Urinary bladder (tissue), 4 donors: Measurements from ENCODE around the gene SEC23IP. TPM values are rescaled to one million over a fixed set of nuclear protein-coding genes. Genes with fewer than 3 reads are reported as not detected.

Experiments
- DNase-seq: peaks from one replicate; pipeline ENCODE4 v3.0.0-alpha.2; 2015; ENCODE audit errors: extremely low spot score
- H3K27ac ChIP-seq: one replicate; pipeline ENCODE4 v1.5.1; 2013; ENCODE audit warnings: low read depth, mild to moderate bottlenecking, moderate library complexity
- H3K36me3 ChIP-seq: one replicate; pipeline ENCODE4 v1.6.1; 2013; ENCODE audit warnings: mild to moderate bottlenecking, moderate library complexity; ENCODE audit not compliant: insufficient read depth
- H3K4me1 ChIP-seq: one replicate; pipeline ENCODE4 v1.6.1; 2013; ENCODE audit warnings: mild to moderate bottlenecking, moderate library complexity; ENCODE audit not compliant: insufficient read depth
- H3K4me3 ChIP-seq: one replicate; pipeline ENCODE4 v1.5.1; 2013; ENCODE audit warnings: low read depth, low read length
- WGBS: extraction: QIAGEN DNeasy Blood & Tissue Kit; methylation state at CpG from one replicate; pipeline ENCODE4 v1.1.7; 2013; 5-methylcytosine and 5-hydroxymethylcytosine counted together
- polyA plus RNA-seq: library from polyadenylated mRNA; stranded (reverse); fragments of 200-250 nt; gene quantifications from one replicate; pipeline ENCODE4 v1.2.3, GENCODE V29; 2013
- total RNA-seq: library from RNA; depleted of rRNA; stranded (reverse); fragments of >200 nt; gene quantifications from one replicate; pipeline ENCODE4 v1.2.3, GENCODE V29; 2014
- donor health status: healthy with polysubstance abuse.
- donor health status: healthy.

SEC23IP gene
- total and polyA plus RNA-seq, 2 donors = 16.9 to 26.5 TPM

DNA sequence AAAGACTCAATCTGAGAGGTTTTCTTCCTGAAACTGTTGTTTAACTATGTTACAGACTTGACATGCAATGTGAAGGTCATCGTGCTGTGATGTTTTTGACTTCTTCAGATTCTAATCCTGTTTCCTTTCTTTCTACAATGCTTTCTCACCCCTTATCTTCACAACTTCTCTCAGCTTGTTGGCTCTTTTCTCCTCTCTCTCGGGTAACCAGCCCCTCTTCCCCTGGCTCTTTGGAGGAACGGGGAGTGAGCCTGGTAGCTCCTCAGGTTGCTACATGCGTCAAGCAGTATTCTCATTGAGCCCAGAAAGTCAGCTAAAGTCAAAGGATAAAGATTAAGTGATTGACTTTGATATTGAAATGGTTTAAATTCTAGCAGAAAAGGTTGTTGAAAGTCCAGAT, 40.1 kb downstream of the SEC23IP start:
- H3K36me3 ChIP-seq = peaks cover 1% of the 10 kb centered on the region
- 86% methylated on average over 4 of the region's 4 CpGs for WGBS
- DNase-seq = no peak
- no peak overlapping the region for H3K27ac ChIP-seq
- no peaks in the 10 kb centered on the region for H3K4me1 ChIP-seq
- H3K4me3 ChIP-seq = no peak overlapping the region

DNA sequence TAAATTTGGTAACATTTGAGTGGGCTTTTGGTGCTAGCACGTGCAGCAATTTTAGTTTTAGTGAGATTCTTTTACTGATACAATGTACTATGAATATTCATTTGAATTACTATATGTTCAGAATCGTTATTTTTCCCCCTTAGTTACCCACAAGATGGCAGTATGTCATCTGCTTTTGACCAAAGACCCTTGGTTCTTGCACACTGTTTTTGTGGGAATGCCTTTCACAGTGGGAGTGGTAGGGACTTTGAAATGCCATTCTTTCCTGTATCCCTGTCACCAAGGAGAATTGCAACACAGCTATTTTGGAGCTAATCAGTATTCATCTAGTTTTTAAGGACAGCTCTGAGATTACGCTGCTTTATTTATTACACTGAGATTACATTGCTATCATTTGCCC, 40.6 kb downstream of the SEC23IP start:
- no peak overlapping the region for H3K27ac ChIP-seq
- H3K4me1 ChIP-seq = no peaks in the 10 kb centered on the region
- WGBS = 55% methylated on average over 3 of the region's 3 CpGs
- H3K36me3 ChIP-seq = peaks cover 2% of the 10 kb centered on the region
- H3K4me3 ChIP-seq = no peak overlapping the region
- peak; percentile 10 for DNase-seq

DNA sequence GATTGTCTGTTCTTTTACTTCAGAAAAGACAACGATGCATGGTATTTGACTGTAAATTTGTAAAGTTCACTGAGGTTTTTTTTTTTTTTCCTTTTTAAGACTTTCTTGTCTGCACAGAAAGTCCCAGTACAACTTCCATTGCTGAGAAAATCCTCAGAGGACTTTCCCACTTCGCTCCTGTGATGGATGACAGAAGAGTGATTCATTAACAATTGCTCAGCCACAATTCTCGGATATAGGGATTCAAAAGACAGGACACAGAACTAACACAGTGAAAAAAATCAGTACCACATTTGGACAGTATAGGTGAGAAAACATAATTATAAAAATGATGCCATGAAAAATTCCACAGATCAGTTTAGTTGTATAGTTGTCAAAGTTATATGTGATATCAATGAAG, 48.0 kb downstream of the SEC23IP start:
- no peak for DNase-seq
- 85% methylated on average over 3 of the region's 3 CpGs for WGBS
- Histone ChIP-seq H3K36me3 (peaks cover 12% of the 10 kb centered on the region), H3K4me1 (no peaks in the 10 kb centered on the region), H3K27ac (no peak overlapping the region), H3K4me3 (no peak overlapping the region)

DNA sequence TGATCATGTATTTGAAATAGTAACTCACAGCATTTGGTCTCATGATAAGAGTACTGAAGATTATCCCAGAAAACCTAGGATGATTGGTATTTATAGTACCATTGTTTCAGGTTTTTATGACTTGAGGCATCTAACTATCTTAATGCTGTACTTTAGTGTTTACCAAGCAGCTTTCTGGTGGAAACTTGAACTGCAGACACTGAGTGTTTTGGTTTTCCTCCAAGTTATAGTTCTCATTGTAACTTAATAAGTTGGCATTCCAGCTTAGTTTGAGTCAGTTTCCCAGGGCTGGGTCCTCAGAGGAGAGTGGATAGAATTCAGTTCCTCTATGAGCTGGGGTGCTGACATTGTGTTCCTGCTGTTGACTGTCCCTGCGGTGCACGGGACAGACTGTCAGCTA, 50.4 kb downstream of the SEC23IP start:
- H3K4me1 ChIP-seq = no peaks in the 10 kb centered on the region
- DNase-seq = no peak
- H3K4me3 ChIP-seq = no peak overlapping the region
- WGBS = over 99% methylated on average over 2 of the region's 2 CpGs
- peaks cover 12% of the 10 kb centered on the region for H3K36me3 ChIP-seq
- H3K27ac ChIP-seq = no peak overlapping the region

DNA sequence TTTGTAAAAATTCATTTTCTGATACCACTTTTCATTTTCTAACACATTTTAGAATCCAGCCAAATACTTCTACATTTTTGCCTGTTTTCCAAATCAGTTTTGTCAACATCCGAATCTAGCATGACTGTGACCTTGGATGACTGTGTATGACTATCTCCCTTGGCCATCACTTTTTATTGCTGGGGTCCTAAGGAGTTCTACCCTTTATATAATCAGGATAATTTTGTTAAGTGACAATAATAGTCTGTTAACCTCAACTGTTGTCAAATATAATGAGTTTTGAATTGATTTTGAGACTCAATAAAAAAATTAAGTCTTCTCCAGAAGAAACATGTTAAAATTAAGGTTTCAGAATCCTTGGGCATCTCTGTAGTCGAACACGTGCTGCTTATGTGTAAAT, 53.3 kb downstream of the SEC23IP start:
- Histone ChIP-seq H3K4me3 (no peak overlapping the region), H3K27ac (no peak overlapping the region), H3K4me1 (no peaks in the 10 kb centered on the region), H3K36me3 (peaks cover 10% of the 10 kb centered on the region)
- DNase-seq = no peak
- 61% methylated on average over 3 of the region's 3 CpGs for WGBS

DNA sequence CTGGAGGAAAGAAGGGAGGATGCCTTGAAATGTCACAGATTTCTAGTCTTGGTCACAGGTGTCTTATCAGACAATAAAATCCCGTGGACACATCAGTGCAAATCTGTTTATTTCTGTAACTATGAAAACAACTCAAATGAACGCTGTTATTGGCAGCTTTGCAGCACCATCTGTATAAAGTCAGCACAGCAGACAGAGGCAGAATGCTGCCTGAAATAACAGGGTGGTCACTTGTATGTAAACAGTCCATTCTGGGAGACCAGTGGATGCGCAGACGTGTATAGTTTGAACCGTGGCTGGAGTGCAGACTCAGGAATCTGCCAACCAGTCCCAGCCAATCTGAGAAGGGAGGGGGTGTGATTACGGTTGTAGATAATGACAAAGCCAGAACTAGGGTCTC, 54.8 kb downstream of the SEC23IP start:
- Histone ChIP-seq H3K36me3 (peaks cover 8% of the 10 kb centered on the region), H3K4me1 (no peaks in the 10 kb centered on the region), H3K27ac (no peak overlapping the region), H3K4me3 (no peak overlapping the region)
- WGBS = 24% methylated on average over 6 of the region's 6 CpGs
- peak; percentile 3 for DNase-seq

DNA sequence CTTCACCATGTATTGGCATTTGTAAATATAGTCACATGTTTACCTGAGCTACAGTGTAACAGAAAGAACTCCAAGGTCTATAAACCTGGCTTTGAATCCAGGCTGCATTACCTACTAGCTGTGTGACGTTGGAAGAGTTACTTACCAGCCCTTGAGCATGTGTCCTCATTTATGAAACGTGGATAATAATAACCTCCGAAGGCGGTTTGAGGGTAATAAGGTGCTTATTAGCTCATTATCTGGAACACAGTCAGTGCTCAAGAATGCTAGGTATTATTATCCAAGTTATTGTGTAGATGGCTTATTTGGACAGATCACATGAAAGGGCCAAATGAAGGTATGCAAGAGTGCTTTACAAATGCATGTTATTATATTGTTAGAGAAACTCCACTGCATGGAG, 64.9 kb downstream of the SEC23IP start:
- no peaks in the 10 kb centered on the region for H3K36me3 ChIP-seq
- DNase-seq = no peak
- no peaks in the 10 kb centered on the region for H3K4me1 ChIP-seq
- H3K27ac ChIP-seq = no peak overlapping the region
- H3K4me3 ChIP-seq = no peak overlapping the region
- WGBS = 82% methylated on average over 4 of the region's 4 CpGs

DNA sequence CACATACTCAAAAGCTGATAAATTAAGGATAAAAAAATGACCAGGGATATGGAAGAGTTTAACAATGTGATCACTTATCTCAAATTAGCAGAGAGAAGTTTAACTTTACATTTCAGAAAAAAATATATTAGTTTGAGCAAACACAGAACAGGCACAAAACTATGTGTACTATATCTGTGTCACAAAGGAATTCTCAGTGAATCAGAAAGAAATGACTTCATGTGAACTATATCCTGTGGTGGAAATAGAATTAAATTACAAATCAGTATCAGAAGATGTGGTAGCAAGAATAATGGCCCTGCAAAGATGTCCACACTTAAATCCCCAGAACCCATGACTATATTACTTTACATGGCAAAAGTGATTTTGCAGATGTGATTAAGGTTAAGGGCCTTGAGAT, 70.3 kb downstream of the SEC23IP start:
- no peak for DNase-seq
- Histone ChIP-seq H3K4me1 (no peaks in the 10 kb centered on the region), H3K36me3 (no peaks in the 10 kb centered on the region), H3K4me3 (no peak overlapping the region), H3K27ac (no peak overlapping the region)

DNA sequence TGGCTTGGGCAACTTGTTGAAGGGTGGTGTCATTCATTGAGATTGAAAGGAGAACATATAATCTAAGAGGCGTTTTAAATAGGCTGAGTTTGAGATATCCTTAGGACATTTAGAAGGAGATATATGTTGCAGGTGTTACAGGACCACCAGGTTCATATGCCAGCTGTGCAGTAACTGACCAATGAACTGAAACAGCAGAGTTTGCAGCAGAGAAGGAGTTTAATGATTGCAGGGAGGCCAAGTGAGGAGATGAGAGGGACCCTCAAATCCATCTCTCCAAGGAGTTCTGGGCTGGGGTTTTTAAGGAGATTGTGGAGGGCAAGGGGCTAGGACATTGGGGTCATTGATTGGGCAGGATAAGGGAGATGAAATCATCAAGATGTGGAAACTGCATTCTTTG, 74.5 kb downstream of the SEC23IP start:
- 74% methylated on average over 1 of the region's 1 CpG for WGBS
- H3K36me3 ChIP-seq = no peaks in the 10 kb centered on the region
- no peak for DNase-seq
- no peak overlapping the region for H3K4me3 ChIP-seq
- no peaks in the 10 kb centered on the region for H3K4me1 ChIP-seq
- no peak overlapping the region for H3K27ac ChIP-seq

DNA sequence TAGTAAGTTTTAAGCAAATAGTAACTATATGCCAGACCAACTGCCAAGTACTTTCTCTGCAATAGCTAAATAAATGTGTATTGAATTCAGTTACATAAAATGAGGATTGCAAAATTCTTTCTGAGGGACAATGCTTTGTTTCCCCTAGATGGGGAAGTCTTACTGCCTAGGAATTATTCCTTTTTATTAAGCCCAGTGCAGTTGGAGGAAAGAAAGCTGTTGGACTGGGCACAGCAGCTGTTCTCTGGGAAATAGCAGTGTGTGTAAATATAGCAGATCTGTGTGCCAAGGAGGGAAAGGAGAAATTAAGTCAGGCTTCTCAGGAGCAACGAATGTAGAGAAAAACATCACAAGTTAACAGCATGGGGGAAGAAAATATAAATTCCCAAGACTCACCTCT, 77.1 kb downstream of the SEC23IP start:
- 45% methylated on average over 1 of the region's 1 CpG for WGBS
- no peak overlapping the region for H3K4me3 ChIP-seq
- DNase-seq = no peak
- no peaks in the 10 kb centered on the region for H3K4me1 ChIP-seq
- H3K27ac ChIP-seq = no peak overlapping the region
- no peaks in the 10 kb centered on the region for H3K36me3 ChIP-seq

DNA sequence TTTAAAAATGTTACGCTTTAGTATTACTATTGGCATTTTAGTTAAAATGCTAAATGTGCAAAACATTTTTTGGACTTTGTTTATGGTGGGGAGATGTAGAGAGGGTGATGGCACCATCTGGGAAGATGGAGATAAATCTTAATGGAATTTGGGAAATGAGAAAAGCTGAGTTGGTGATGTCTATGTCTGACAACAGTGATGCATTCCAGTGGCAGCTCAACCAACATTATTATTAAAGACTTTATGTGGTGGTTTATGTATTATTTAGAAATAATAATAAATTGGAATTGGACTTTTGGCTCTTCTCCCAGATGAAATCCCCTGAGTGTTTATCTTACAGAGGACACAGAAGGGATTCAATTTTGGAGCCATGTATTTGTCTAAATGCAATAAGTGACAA, 77.6 kb downstream of the SEC23IP start:
- 82% methylated on average over 1 of the region's 1 CpG for WGBS
- H3K4me3 ChIP-seq = no peak overlapping the region
- no peak overlapping the region for H3K27ac ChIP-seq
- no peaks in the 10 kb centered on the region for H3K36me3 ChIP-seq
- DNase-seq = no peak
- no peaks in the 10 kb centered on the region for H3K4me1 ChIP-seq

DNA sequence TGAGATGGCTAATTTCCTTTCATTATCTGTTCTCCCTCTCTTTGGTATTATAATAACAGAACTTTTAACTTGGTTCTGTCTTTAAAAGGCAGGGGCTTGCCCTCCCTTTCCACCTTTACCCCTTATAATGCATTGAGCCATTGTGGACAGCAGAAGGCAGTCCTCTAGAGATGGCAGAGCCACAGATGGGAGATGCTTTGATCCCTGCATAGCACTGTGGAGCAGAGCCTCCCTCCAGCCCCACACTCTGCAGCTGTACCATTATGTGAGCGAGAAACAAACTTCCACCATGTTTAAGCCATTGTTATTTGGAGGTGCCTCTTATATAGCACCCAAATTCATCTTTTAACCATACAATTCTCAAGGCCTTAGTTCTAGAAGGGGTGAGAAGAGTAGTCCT, 78.4 kb downstream of the SEC23IP start:
- 97% methylated on average over 1 of the region's 1 CpG for WGBS
- H3K27ac ChIP-seq = no peak overlapping the region
- no peak overlapping the region for H3K4me3 ChIP-seq
- no peaks in the 10 kb centered on the region for H3K36me3 ChIP-seq
- DNase-seq = no peak
- H3K4me1 ChIP-seq = no peaks in the 10 kb centered on the region

DNA sequence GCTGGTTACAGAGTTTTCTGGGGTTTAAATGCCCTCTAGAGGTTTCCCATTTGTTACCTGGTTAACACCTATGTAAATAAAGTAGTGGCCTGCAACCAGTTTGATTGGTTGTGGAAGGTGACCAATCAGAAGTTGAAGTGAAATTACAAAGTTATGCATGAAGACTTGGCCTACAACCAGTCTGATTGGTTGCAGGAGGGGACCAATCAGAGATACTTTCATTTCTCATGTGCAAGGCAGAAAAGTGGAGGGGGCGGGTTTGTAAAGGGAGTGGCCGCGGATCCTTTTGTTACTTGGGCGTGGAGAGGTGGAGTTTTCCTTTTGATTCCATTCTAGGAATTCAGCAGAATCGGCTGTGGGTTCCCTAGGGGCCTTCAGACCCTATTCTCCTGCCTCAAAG, 80.8 kb downstream of the SEC23IP start:
- H3K36me3 ChIP-seq = no peaks in the 10 kb centered on the region
- 78% methylated on average over 5 of the region's 5 CpGs for WGBS
- no peak for DNase-seq
- no peaks in the 10 kb centered on the region for H3K4me1 ChIP-seq
- H3K27ac ChIP-seq = no peak overlapping the region
- no peak overlapping the region for H3K4me3 ChIP-seq

DNA sequence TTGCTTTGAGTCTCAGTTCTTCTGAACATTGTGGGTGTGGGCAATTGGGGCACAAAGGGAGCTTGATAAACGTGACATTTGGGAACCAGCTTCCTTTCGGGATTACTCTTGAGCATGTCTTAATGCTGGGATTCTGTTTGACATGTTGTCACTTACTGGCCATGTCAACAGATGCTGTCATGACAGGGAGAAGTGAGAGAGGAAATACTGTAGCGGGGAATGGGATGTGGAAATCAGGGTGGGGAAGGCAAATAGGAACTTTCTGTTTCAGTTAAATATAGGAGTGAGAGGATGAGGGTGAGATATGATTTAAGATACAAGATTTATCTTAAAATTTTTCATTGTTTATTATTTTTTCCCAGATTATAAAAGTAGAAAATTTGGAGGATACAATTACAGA, 83.9 kb downstream of the SEC23IP start:
- H3K27ac ChIP-seq = no peak overlapping the region
- H3K4me3 ChIP-seq = no peak overlapping the region
- DNase-seq = no peak
- WGBS = 71% methylated on average over 3 of the region's 3 CpGs
- H3K4me1 ChIP-seq = no peaks in the 10 kb centered on the region
- H3K36me3 ChIP-seq = no peaks in the 10 kb centered on the region

DNA sequence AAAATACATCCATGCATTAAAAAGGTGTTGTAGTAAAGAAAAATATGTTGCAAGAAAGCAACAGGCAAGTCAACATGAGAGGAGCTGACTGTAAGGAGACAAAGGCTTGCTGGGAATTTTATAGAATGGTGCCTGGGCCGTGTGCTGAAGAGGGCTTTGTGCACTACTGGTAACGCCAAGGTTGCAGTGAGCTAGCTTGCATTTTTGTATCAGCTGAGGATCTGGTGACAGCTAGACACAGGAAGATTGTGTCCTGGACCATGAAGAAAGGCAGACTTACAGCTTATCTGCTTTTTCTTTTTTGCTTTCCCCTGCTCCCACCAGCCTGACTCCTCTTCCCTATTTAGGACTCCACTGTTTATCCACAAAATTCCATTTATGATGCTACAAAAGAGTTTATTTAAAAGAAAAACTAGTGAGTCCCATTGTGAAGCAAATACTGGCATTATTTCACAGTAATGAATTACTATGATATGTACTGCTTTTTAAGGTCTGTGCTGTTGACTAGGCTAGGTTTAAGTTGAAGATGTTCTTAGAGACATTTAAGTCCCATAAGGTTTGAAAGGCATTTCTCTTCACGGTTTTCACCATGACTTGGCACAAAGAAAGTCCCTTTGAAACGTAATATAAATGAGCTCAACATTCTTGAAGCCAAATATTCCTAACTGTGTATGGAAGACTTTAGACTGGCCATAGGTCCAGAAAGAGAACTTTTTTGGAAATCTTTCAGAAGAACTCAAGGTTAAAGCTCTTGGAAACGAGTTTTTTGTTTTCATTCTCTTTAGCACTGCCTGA, 88.6 kb downstream of the SEC23IP start:
- Histone ChIP-seq H3K4me3 (no peak overlapping the region), H3K27ac (no peak overlapping the region), H3K36me3 (no peaks in the 10 kb centered on the region), H3K4me1 (no peaks in the 10 kb centered on the region)
- no peak for DNase-seq
- 27% methylated on average over 5 of the region's 5 CpGs for WGBS
